Vagina (tissue), 2 donors: ENCODE data around the gene FYB2. TPM values are rescaled to one million over a fixed set of nuclear protein-coding genes. Genes with fewer than 3 reads are reported as not detected.

Experiments
- DNase-seq, 2 donors: peaks; one replicate each; pipeline ENCODE4 v3.0.0-alpha.2; 2017; ENCODE audit errors: extremely low spot score in 2 of 2
- H3K27ac ChIP-seq: fragments of 200-600 bp; sonication (generic); one replicate; pipeline ENCODE4 v1.5.1; 2019
- H3K27me3 ChIP-seq: fragments of 200-600 bp; sonication (generic); one replicate; pipeline ENCODE4 v1.5.1; 2019
- H3K36me3 ChIP-seq, 2 donors: fragments of 200-600 bp; sonication (generic); one replicate each; pipeline ENCODE4 v1.5.1; 2017 to 2019
- H3K4me1 ChIP-seq: fragments of 200-600 bp; sonication (generic); one replicate; pipeline ENCODE4 v1.5.1; 2019
- H3K4me3 ChIP-seq, 2 donors: fragments of 200-600 bp; sonication (generic); 1 replicate in 1 of 2; 2 replicates in 1 of 2; pipeline ENCODE4 v1.5.1; 2016 to 2019
- H3K9me3 ChIP-seq: fragments of 200-600 bp; sonication (generic); one replicate; pipeline ENCODE4 v1.5.1; 2019
- POLR2A ChIP-seq, 2 donors: fragments of 450-650 bp; IDR thresholded peaks; one replicate each; pipeline ENCODE4 v1.6.1; 2017; ENCODE audit warnings: antibody characterized with exemption in 2 of 2, mild to moderate bottlenecking in 2 of 2, moderate library complexity in 2 of 2
- POLR2AphosphoS5 ChIP-seq, 2 donors: sonication (generic); formaldehyde crosslinking; IDR thresholded peaks; one replicate each; pipeline ENCODE4 v1.9.0; 2017; ENCODE audit warnings: antibody characterized with exemption in 2 of 2, mild to moderate bottlenecking in 2 of 2, low read depth in 1 of 2; ENCODE audit not compliant: insufficient read depth in 1 of 2
- intact Hi-C: fragments of 100-400 bp; cut with DNase I; formaldehyde crosslinking; loops from one replicate; pipeline ENCODE4 v1.15.1; 2023
- total RNA-seq: library from RNA; depleted of rRNA; stranded (reverse); fragments of >200 nt; gene quantifications from one replicate; pipeline ENCODE4 v1.2.3, GENCODE V29; 2016
- TF ChIP-seq, protein P1 (sequence below), 3 experiments: fragments of 450-650 bp in 2 of 3; fragments of 200-600 bp in 1 of 3; sonication (generic) in 1 of 3; IDR thresholded peaks; one replicate each; pipeline ENCODE4 v1.5.1; 2017 to 2019; ENCODE audit warnings: antibody characterized with exemption in 3 of 3, mild to moderate bottlenecking in 2 of 3, moderate library complexity in 2 of 3

FYB2 gene
- total RNA-seq, 1 donor from 2014 or later: not detected

DNA sequence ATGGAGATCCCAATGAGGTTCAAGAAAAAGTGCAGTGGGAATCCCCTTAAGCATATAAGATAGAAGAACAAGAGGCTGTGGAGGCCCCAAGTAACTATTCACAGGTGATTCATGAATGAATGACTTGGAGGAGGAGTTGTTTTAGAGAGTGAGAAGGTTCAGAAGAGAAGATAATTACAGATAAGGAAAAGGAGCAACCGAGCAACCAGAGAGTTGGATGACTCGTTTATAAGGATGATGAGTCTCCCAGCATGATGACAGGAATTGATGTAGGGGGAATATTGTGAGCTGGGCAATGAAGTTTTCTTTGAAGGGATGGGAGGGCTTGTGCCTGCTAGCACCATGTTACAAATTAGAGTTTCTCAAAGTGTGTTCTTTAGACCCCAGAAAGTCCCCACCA is 45.2 kb upstream of the FYB2 start:
- Histone ChIP-seq H3K36me3 (no peaks in the 10 kb centered on the region), H3K4me1 (no peaks in the 10 kb centered on the region), H3K4me3 (no peak overlapping the region), H3K27me3 (no peaks in the 10 kb centered on the region), H3K9me3 (no peaks in the 10 kb centered on the region), H3K27ac (no peak overlapping the region)
- no peak for DNase-seq
- intact Hi-C loops: no loop called here
- TF ChIP-seq, protein P1, sequence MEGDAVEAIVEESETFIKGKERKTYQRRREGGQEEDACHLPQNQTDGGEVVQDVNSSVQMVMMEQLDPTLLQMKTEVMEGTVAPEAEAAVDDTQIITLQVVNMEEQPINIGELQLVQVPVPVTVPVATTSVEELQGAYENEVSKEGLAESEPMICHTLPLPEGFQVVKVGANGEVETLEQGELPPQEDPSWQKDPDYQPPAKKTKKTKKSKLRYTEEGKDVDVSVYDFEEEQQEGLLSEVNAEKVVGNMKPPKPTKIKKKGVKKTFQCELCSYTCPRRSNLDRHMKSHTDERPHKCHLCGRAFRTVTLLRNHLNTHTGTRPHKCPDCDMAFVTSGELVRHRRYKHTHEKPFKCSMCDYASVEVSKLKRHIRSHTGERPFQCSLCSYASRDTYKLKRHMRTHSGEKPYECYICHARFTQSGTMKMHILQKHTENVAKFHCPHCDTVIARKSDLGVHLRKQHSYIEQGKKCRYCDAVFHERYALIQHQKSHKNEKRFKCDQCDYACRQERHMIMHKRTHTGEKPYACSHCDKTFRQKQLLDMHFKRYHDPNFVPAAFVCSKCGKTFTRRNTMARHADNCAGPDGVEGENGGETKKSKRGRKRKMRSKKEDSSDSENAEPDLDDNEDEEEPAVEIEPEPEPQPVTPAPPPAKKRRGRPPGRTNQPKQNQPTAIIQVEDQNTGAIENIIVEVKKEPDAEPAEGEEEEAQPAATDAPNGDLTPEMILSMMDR (IDR thresholded peaks at IDR 0.05): no peak
- no peak for TF ChIP-seq POLR2AphosphoS5 (IDR thresholded peaks at IDR 0.05; ENCODE audit: insufficient read depth in 1 of 2, low read depth in 1 of 2)

GRCh38 chr1:56863265-56863992 is 44.2 kb upstream of the FYB2 start:
- TF ChIP-seq, protein P1 (IDR thresholded peaks at IDR 0.05): no peak
- no peak for TF ChIP-seq POLR2A (IDR thresholded peaks at IDR 0.05)
- TF ChIP-seq POLR2AphosphoS5 (IDR thresholded peaks at IDR 0.05; ENCODE audit: insufficient read depth in 1 of 2, low read depth in 1 of 2): no peak
- H3K27me3 ChIP-seq: no peaks in the 10 kb centered on the region
- no peak overlapping the region for H3K4me3 ChIP-seq
- intact Hi-C loops: no loop called here
- no peaks in the 10 kb centered on the region for H3K9me3 ChIP-seq
- H3K4me1 ChIP-seq: no peaks in the 10 kb centered on the region
- no peaks in the 10 kb centered on the region for H3K36me3 ChIP-seq
- no peak for DNase-seq
- no peak overlapping the region for H3K27ac ChIP-seq

- Histone ChIP-seq H3K4me1 (no peaks in the 10 kb centered on the region), H3K27ac (no peak overlapping the region), H3K27me3 (no peaks in the 10 kb centered on the region), H3K4me3 (no peak overlapping the region), H3K36me3 (no peaks in the 10 kb centered on the region), H3K9me3 (no peaks in the 10 kb centered on the region)
- TF ChIP-seq POLR2A (IDR thresholded peaks at IDR 0.05) (no peak), POLR2AphosphoS5 (IDR thresholded peaks at IDR 0.05; ENCODE audit: insufficient read depth in 1 of 2, low read depth in 1 of 2) (no peak)
- TF ChIP-seq, protein P1 (IDR thresholded peaks at IDR 0.05): no peak
- intact Hi-C loops: no loop called here
- no peak for DNase-seq
Observed at GRCh38 chr1:56859287-56859686, 40.1 kb upstream of the FYB2 start.

- no peaks in the 10 kb centered on the region for H3K27me3 ChIP-seq
- no peak for DNase-seq
- H3K27ac ChIP-seq: no peak overlapping the region
- H3K9me3 ChIP-seq: no peaks in the 10 kb centered on the region
- no peak for TF ChIP-seq POLR2AphosphoS5 (IDR thresholded peaks at IDR 0.05; ENCODE audit: insufficient read depth in 1 of 2, low read depth in 1 of 2)
- TF ChIP-seq, protein P1 (IDR thresholded peaks at IDR 0.05): no peak
- TF ChIP-seq POLR2A (IDR thresholded peaks at IDR 0.05): no peak
- no peak overlapping the region for H3K4me3 ChIP-seq
- H3K4me1 ChIP-seq: no peaks in the 10 kb centered on the region
- no peaks in the 10 kb centered on the region for H3K36me3 ChIP-seq
- intact Hi-C loops: no loop called here
Observed at GRCh38 chr1:56856186-56856585, 37.0 kb upstream of the FYB2 start.

DNA sequence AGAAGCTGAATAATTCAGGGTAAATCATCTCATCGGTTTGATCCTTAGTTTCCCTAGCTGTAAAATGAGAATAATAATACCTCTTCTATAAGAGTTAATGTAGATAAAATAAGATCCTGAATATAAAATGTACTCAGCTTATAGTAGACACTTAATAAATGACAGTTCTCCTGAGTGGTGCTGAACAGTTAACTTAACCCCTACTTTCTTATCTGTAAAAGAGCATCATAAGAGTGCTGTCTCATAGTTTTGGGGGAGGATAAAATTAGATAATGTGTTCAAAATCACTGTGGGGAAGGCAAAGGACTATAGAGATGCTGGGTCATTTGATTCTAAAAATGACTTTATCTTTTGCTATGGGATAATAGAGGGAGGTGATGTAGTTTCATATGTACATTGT is 36.0 kb upstream of the FYB2 start:
- DNase-seq: no peak
- no peak for TF ChIP-seq POLR2A (IDR thresholded peaks at IDR 0.05)
- TF ChIP-seq POLR2AphosphoS5 (IDR thresholded peaks at IDR 0.05; ENCODE audit: insufficient read depth in 1 of 2, low read depth in 1 of 2): no peak
- TF ChIP-seq, protein P1 (IDR thresholded peaks at IDR 0.05): no peak
- H3K4me1 ChIP-seq: no peaks in the 10 kb centered on the region
- H3K27me3 ChIP-seq: no peaks in the 10 kb centered on the region
- no peaks in the 10 kb centered on the region for H3K36me3 ChIP-seq
- intact Hi-C loops: no loop called here
- H3K9me3 ChIP-seq: no peaks in the 10 kb centered on the region
- no peak overlapping the region for H3K27ac ChIP-seq
- H3K4me3 ChIP-seq: no peak overlapping the region
